ENCODE results near the gene MRPL2.

DNA sequence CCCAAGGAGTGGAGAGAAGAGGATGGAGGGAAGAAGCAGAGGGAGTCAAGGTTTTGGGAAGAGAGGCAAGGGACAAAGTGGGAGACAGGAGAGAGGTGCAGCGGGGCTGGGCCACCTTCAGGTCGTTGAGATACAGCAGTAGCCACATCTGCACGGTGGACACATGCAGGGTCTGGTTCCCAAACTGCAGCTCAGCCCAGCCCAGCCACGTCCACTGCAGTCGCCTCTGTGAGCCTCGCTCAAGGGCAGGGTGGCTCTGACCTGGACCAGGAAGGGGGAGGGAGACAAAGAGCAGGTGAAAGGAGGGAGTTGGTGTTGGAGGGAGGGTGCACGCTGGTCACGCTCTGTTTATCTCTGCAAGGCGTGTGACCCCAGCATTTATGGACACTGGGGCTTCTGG is 20.5 kb downstream of the MRPL2 start:
- TF ChIP-seq POLR2A (IDR thresholded peaks at IDR 0.05; ENCODE audit: low read depth, low read length) (no peak), POLR2AphosphoS5 (IDR thresholded peaks at IDR 0.05; ENCODE audit: low read depth, low read length) (no peak)

Measured in GM12892 (cell line).